Fibroblast of the conjunctiva (primary cell): Measurements from ENCODE around the gene SCTR.

ENCODE experiments used
- DNase-seq: peaks from one replicate; pipeline ENCODE4 v3.0.0-alpha.2; 2010; ENCODE audit warnings: low read depth

Gene SCTR

DNA sequence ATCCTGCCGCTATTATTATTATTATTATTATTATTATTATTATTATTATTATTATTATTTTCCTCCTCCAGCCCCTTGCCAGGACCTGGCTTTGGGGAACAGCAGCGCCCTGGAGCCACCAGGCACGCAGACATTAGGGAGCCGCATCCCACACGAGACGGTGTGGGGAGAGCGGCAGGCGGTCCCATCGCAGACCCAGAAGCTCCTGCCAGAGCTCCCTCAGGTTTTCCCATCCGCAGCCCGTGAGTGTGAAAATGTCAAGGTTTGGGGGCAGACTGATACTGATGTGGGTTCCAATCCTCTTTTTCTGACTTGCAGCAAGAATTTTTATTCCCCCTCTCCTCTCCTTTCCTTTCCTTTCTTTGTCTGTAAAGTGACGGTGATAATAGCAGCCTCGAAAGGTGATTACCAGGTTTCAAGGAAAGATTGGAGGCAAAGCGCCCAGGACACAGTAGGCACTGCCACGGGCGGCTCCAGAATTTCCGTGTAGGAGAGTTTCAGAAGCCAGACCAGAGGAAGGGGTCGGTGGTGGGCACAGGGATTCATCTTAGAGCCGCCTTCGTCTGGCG, 816 bp downstream of the SCTR start:
- DNase-seq: no peak

GRCh38 chr2:119522671-119523070, 1.6 kb downstream of the SCTR start:
- no peak for DNase-seq

DNA sequence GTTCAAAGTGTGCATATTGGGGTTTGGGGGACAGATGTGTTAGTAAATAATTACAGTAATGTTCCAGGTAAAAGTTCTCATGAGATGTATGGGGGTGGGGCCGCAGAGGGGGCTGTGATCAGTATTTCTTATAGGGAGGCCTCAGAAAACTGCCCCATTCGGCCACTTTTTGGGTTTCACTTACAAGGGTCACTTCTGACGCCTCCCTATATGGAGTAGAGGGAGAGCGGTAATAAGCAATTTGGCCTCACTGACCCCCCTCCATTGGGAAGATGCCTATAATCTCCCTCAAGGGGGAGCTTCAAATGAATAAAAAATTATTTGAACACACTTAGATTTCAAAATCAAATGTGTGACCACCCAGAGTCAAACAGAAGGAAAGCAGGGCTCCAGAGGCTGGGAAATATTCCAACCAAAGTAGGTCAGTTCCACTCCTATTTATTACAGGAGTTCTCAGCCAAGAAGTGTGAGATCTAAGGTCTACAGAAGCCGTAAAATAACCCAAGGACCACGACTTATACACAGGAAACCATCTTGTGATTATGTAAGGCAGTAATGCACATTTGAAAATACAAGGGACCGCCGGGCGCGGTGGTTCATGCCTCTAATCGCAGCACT, 2.7 kb downstream of the SCTR start:
- DNase-seq: no peak

DNA sequence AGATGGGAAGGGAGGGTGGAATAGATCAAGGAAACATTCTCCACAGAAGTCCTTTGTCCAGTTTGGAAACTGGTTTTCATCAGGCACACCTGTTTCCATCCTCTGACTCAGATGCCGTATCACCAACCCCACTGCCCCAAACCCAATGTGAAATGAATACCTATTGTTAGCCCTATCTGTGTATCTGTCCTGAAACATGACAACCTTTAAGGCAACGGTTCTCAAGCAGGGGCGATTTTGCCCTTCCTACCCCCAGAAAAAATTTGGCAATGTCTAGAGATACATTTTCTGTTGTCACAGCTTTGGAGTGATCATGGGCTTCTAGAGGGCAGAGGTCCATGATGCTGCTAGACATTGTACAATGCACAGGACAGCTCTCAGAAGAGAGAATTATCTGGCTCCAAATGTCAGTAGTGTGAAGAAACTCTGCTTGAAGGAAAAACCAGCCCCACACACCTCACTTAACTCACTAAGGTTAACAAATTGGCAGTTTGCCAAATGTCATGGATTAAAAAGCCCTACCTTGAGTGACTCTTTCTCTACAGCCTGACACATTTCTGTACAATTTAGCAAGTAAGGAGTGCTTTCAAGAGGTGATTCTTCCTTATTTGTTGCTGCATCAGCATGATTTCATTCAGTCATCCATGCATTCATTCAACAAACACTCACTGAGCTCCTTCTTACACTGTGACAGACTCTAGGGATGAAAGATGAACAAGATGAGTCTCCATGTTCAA, 3.4 kb downstream of the SCTR start:
- no peak for DNase-seq

DNA sequence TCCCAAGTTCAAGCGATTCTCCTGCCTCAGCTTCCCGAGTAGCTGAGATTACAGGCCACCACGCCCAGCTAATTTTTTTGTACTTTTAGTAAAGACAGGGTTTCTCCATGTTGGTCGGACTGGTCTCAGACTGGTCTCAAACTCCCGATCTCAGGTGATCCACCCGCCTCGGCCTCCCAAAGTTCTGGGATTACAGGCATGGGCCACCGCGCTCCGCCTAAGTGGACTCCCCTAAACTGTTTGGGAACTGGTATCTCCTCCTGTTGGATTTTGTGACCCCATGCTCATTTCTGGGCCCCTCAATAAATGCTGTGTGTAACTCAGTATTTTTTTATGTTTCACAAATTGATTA, 5.2 kb downstream of the SCTR start:
- no peak for DNase-seq

GRCh38 chr2:119518401-119519056, 5.8 kb downstream of the SCTR start:
- DNase-seq: no peak

DNA sequence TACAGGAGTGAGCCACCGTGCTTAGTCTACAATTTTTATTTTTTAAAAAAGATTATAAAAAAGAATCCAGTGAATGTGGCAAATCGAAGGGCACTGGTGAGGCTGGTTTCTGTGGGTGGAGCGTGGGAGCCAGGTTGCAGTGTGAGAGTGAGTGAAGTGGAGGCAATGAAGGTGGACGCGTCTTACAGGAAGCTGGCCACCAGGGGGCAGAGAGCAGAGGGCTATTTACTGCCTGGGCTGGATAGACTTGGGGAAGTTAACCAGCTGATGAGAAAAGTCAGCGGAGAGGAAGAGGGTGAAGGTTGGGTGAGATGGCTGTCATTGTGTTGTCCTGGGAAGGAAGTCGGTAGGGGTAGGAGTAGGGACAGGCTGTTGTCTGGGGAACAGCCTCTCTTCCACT, 6.8 kb downstream of the SCTR start:
- DNase-seq: no peak

- DNase-seq: no peak
Observed at GRCh38 chr2:119516121-119516520, 8.2 kb downstream of the SCTR start.

- DNase-seq: no peak
Observed at GRCh38 chr2:119513832-119514231, 10.5 kb downstream of the SCTR start.

DNA sequence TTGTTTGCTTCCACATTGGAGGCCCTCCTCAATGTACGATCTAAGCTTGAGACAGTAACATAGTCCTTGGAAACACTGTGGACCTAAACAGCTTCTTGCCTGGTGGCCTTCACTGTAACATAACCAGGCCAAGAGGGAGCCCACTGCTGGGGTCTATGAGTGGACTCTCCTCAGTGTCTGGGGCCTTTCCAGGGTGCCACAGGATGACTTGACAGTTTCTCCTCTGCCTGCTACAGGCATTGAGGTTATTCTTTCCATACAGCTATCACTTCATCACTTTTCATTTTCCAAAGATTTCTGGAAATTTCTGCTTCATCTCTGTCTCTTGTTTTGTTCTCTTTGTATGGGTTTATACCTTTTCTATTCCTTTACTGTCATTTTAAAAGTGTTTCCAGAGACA, 11.3 kb downstream of the SCTR start:
- no peak for DNase-seq

DNA sequence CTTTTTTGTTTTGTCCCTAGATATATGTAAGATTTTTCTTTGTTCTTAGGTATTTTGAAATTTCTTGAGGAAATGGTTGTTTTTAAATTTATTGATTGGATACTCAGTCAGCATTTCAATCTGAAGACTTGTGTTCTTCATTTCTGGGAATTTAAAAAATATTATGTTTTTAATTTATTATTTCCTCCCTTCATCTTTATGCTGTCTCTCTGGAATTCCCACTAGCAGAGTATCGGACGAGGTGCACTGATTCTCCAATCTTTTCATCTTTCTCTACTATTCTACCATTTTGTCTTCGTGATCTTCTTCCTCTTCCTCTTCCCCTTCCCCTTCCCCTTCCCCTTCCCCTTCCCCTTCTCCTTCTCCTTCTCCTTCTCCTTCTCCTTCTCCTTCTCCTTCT, 12.3 kb downstream of the SCTR start:
- DNase-seq: no peak

- DNase-seq: no peak
Observed at GRCh38 chr2:119508756-119509155, 15.5 kb downstream of the SCTR start.

- no peak for DNase-seq
Observed at GRCh38 chr2:119496682-119497081, 27.6 kb downstream of the SCTR start.

DNA sequence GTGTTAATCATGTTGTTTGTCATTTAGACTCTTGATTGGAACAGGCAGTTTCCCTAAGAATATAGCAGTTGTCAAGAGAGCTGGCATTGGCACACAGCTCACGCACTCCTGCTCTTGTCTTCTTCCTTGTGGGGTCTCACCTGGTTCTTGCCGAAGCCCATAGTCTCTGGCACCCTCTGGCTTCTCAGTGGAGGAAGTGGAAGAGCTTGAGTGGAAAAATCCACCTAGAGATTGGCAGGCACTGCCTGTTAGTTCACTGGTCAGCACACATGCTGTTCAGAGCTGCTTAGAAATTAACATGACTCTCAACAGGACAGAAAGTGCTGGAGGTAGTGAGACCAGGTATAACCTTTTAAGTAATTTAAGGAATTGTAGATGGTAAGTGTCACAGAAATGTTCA, 28.3 kb downstream of the SCTR start:
- DNase-seq: no peak

DNA sequence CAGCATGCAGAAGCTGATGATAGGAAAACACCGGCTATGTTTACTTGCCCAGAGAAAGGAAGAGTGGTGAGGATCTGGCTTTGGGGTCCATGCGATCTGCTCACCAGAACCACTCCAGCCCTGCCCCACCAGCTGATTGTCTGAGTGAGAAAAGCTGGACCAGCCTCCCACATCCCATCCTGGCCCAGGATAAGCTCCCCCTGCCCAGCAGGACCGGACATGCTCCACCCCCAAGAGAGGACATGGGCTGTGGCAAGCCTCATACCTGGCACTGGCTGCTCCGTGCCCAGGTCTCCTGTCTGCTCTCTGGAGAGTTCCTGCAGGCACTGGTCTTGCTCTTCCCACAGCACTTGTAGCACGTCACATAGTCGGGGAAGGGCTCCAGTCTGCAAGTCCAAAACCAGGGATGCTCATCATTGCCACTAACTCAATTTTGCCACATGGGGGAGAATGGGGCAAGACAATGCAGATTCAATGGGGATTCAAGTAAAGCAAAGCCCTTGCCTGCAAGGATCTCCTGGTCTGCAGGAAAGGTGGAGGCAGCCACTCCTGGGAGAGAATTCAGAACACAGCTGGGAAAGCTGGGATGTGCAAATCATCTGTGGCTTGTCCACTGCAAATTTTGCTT, 30.0 kb downstream of the SCTR start:
- DNase-seq: no peak

- DNase-seq: peak; percentile 10
Observed at GRCh38 chr2:119491776-119492525, 32.3 kb downstream of the SCTR start.

DNA sequence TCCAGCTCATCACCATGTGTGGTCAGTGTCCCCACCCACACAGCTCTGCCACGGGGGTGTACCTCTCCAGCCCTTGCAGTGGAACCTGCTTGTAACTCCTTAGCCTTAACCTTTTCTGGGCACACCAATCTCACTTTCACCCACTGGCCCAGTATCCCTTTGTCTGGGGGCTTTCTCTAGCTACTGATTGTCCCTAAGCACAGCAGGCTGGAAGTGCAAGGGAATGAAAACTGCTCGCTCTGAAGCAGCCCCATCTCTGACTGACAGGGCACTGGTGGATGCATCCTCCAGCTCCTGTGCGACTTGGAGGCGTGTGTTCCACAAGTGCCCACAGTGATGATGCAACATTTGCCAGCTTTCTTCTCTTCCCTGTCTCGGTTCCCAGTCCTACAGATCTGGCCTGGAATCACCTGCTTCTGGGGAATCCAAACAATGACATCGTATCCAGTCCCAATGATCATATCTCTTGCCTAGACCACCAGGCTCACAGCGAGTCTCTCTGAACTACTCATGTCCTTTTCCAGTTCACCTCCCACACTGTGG, 33.6 kb downstream of the SCTR start:
- DNase-seq: no peak

DNA sequence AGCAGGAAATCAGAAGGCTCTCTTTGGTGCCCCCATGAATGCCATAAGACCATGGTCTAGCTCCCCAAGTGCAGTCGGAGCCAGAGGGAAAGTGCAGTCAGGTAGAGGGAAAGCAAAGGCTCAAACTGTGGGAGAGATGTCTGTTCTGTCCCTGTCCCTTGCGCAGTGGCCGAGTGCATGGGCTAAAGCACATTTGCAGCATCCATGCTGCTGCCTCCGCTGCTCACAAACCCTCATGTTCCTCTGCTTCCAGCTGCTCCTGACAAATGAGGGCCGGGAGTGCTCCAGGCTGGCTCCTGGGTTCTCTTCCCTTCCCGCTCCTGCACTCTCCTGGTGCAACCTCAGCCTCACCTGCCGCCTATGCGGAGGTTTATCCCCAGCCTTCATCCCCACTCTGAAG, 34.2 kb downstream of the SCTR start:
- no peak for DNase-seq

- no peak for DNase-seq
Observed at GRCh38 chr2:119489232-119489952, 34.9 kb downstream of the SCTR start.

DNA sequence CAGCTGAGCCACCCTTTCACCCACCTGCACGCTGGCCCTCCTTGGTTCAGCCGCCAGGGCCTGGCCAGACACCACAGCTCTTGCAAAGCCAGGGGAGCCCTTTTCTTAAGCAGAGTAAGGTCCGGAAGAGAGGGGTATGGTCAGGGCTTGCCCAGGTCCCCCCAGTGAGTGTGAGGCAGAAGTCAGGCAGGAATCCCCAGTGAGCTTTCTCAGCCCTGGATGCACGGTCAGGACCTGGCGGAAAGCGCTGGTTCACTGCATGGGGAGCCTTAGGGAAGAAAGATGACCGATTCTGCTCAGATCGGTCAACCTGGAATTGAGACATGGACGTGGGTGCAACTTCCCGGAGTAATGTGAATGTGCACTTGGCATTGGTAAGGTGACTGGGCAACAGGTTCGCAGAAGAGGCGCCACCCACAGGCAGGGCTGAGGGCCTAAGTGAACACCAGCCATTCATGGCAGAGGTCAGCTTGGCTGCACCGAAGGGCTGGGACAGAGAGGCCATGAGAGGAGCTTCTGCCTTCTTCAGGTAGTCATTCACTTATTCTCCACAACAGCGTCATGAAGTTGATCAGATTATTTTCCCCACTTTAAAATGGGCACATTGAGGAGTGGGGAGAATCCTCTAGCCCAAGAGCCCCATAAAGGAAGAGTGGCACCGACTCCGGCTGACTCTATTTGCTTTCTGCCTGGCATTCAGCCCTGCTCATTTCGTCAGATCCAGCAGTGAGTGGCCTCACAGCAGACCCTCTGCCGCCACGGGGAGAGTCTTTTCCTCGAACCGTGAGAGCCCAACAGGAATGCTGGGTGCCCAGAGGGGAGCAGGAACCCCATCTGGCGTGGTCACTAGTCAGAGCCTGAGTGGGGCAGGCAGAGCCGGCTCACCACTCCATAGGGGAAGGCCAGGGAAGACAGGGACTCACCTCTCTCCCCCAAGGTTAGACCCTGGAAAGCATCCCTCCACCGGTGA, 35.8 kb downstream of the SCTR start:
- no peak for DNase-seq
